Neural progenitor cell (in vitro differentiated cells): ENCODE data around the gene NOX5.

Source experiments
- CTCF ChIP-seq: fragments of 200-600 bp; sonication (generic); IDR thresholded peaks from 2 replicates; pipeline ENCODE4 v1.5.1; 2017; ENCODE audit warnings: antibody characterized with exemption, mild to moderate bottlenecking
- EZH2 ChIP-seq: fragments of 200-600 bp; sonication (generic); IDR thresholded peaks from 2 replicates; pipeline ENCODE4 v1.6.1; 2017; ENCODE audit warnings: antibody characterized with exemption, mild to moderate bottlenecking, moderate library complexity
- EZH2phosphoT487 ChIP-seq: fragments of 200-600 bp; sonication (generic); IDR thresholded peaks from 2 replicates; pipeline ENCODE4 v1.6.1; 2017; ENCODE audit warnings: antibody characterized with exemption

GRCh38 chr15:69064649-69065048 is 50.2 kb downstream of the NOX5 start:
- TF ChIP-seq CTCF (peak; percentile 25), EZH2 (no peak), EZH2phosphoT487 (no peak)
